Measurements from ENCODE around the gene ENAH.
"Not testable (repeated sequence)": the region's sequence is repeated elsewhere in the genome, so short reads cannot be mapped to it uniquely, and the experiment has no call there.

ENAH gene

DNA sequence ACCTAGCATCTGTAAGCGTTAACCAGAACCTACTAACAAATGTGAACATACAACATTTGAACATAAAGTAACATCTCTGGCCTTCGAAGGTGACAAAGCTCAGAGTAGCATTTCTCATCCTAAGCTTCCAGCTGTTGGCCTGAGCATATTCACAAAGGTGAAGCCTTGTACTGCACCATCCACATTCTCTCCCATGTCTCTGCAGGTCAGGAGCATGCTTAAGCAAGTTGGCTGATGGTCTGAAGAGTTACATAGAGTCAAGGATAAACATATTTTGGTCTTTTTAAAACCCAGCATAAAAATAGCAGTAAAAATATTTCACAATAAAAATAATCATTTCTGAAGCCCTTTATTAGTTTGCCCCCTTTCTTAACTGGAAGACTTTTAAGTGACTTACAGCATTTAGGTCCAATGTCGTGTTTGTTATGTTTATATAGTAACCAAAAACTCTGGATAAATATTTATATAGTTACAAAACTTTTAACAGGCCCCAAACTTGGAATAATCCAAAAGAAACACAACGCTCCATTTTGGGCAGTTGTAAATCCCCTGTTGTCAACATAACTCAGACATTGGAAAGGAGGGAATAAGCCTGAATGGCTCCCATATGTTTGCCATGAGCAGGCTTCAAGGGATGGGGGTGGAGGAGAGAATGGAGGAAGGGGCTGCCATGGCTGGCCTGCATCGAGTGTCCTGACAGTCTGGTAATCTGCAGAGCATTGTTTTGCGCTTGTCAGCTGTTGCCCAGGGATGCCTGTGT, 42.8 kb upstream of the ENAH start:
- TF ChIP-seq, protein P1, sequence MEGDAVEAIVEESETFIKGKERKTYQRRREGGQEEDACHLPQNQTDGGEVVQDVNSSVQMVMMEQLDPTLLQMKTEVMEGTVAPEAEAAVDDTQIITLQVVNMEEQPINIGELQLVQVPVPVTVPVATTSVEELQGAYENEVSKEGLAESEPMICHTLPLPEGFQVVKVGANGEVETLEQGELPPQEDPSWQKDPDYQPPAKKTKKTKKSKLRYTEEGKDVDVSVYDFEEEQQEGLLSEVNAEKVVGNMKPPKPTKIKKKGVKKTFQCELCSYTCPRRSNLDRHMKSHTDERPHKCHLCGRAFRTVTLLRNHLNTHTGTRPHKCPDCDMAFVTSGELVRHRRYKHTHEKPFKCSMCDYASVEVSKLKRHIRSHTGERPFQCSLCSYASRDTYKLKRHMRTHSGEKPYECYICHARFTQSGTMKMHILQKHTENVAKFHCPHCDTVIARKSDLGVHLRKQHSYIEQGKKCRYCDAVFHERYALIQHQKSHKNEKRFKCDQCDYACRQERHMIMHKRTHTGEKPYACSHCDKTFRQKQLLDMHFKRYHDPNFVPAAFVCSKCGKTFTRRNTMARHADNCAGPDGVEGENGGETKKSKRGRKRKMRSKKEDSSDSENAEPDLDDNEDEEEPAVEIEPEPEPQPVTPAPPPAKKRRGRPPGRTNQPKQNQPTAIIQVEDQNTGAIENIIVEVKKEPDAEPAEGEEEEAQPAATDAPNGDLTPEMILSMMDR (conservative IDR thresholded peaks at IDR 0.05; ENCODE audit: control insufficient read depth, insufficient read depth, low read depth, low read length) = no peak
- H3K4me3 ChIP-seq (ENCODE audit: control insufficient read depth, low read depth, low read length) = no peak overlapping the region
- DNase-seq (ENCODE audit: low read depth) = no peak

DNA sequence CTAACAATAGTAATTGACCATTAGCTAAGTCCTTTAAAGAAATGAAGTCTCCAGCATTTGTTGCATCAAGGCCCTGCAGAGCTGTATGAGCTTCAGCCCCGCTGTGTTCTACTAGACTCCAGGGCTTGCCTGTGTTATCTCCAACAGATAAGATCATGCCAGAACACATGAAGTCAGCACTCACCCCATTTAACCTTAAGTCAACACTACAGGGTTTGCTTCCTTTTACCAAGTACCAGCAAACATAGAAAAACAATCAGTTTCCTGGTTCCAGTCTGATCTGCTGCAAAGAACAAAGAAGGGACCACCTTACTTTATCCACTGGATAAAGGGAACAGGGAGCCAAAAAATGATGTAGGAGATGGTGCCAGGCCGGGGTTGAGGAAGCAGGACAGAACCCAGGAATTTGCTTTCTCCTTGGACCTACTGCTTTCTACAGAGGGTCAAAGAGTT, 41.3 kb upstream of the ENAH start:
- DNase-seq (ENCODE audit: low read depth) = no peak
- H3K4me3 ChIP-seq (ENCODE audit: control insufficient read depth, low read depth, low read length) = no peak overlapping the region
- TF ChIP-seq, protein P1 (conservative IDR thresholded peaks at IDR 0.05; ENCODE audit: control insufficient read depth, insufficient read depth, low read depth, low read length) = no peak

DNA sequence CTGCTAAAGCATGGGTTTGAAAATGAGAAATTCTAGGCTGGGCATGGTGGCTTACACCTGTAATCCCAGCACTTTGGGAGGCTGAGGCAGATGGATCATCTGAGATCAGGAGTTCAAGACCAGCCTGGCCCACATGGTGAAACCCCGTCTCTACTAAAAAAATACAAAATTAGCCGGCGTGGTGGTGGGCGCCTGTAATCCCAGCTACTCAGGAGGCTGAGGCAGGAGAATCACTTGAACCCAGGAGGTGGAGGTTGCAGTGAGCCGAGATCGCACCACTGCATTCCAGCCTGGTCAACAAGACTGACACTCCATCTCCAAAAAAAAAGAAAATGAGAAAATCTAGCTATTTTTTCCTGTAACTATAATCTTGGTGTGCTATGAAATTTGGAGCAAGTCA, 40.8 kb upstream of the ENAH start:
- H3K4me3 ChIP-seq (ENCODE audit: control insufficient read depth, low read depth, low read length); DNase-seq (ENCODE audit: low read depth): not testable (repeated sequence)

DNA sequence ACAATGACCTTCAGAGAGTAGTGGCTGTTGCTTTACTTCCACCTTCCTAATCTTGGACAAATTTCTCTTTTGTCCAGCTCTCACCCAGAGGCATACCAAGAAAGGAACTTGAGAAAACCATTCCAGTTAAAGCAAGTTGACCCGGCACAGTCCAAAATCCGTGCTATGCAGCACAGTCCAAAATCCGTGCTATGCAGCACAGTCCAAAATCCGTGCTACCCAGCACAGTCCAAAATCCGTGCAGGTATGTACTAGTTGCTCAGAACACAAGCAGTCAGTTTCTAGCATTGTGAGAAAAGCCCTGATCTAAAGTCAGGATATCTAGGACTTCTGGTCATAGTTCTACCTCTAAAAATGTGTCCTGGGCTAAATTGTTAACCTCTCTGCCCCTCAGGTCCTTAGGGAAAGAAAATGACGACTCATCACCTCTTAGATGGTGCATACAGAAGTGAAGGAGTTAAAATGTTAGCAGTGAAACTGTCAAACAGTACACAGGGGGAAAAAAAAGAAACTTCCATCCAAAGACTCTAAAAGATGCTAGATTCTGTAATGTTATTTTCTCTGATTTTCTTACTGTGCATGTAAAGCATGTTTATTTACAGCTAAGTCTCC, 40.3 kb upstream of the ENAH start:
- no peak for DNase-seq (ENCODE audit: low read depth)
- no peak overlapping the region for H3K4me3 ChIP-seq (ENCODE audit: control insufficient read depth, low read depth, low read length)
- TF ChIP-seq, protein P1 (conservative IDR thresholded peaks at IDR 0.05; ENCODE audit: control insufficient read depth, insufficient read depth, low read depth, low read length) = no peak

DNA sequence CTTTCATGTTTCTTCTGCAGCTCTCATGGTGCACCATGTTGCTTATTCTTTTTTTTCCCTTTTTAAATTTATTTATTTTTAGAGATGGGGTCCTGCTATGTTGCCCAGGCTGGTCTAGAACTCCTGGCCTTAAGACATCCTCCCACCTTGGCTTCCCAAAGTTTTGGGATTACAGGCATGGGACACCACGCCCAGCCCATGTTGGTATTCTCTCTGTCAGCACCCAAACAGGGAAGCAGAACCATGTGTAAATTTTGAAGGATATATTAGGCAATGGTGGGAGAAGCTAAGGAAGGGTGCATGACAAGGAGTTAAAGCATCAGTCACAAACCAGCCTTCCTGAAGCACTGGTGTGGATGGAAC, 39.6 kb upstream of the ENAH start:
- DNase-seq (ENCODE audit: low read depth) = no peak
- no peak overlapping the region for H3K4me3 ChIP-seq (ENCODE audit: control insufficient read depth, low read depth, low read length)
- TF ChIP-seq, protein P1 (conservative IDR thresholded peaks at IDR 0.05; ENCODE audit: control insufficient read depth, insufficient read depth, low read depth, low read length) = no peak

DNA sequence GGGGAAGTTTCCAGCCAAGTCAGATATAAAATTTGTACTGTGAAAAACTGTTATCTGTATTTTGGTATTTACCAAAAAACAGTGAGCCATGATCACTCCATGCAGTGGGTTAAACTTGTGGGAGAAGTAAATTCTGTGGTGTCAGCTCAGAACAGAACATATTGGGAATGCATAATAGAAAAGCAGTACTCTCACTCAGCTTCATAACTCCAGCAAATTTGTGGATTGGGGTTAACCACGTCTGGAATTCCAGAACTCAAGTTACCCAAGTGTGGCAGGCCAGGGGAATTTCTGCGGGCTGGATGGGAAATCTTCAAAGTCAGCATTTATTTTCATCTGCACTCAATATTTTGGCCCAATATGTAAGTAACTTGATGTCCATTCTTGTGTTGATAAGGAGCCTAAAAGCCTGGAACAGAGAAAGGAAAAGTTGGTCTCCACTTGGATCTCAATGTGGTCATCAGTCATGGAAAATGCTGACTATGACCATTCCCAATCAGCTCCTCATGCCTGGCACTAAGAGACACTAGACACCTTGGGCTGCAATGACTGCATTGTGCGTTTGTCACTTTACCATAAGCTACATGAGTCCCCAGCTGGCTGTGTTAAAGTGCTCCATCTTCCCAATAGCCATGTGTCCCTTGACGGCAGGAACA, 39.1 kb upstream of the ENAH start:
- TF ChIP-seq, protein P1 (conservative IDR thresholded peaks at IDR 0.05; ENCODE audit: control insufficient read depth, insufficient read depth, low read depth, low read length) = no peak
- peak; percentile 68 for DNase-seq (ENCODE audit: low read depth)
- no peak overlapping the region for H3K4me3 ChIP-seq (ENCODE audit: control insufficient read depth, low read depth, low read length)

DNA sequence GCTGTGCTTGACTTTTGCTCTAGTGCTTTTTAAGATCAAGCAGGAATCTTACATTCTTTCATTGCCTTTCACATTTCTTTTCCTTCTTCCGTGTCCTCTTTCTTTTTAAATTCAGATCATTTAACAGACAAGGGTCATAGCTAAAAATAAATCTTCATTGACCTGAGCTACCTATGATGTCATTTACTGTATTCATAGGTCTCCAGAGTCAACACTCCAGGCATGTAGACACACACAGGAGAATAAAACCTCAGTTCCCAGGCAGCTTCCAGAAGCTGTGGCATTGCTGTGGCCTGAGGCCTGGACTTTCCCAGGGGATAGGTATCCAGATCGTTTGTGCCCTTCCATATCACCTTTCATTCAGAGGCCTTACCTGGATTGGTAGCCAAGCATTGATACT, 38.5 kb upstream of the ENAH start:
- H3K4me3 ChIP-seq (ENCODE audit: control insufficient read depth, low read depth, low read length) = no peak overlapping the region
- peak; percentile 37 for DNase-seq (ENCODE audit: low read depth)
- TF ChIP-seq, protein P1 (conservative IDR thresholded peaks at IDR 0.05; ENCODE audit: control insufficient read depth, insufficient read depth, low read depth, low read length) = no peak
